ENCODE results near the gene ADAM8.

The ADAM8 gene

DNA sequence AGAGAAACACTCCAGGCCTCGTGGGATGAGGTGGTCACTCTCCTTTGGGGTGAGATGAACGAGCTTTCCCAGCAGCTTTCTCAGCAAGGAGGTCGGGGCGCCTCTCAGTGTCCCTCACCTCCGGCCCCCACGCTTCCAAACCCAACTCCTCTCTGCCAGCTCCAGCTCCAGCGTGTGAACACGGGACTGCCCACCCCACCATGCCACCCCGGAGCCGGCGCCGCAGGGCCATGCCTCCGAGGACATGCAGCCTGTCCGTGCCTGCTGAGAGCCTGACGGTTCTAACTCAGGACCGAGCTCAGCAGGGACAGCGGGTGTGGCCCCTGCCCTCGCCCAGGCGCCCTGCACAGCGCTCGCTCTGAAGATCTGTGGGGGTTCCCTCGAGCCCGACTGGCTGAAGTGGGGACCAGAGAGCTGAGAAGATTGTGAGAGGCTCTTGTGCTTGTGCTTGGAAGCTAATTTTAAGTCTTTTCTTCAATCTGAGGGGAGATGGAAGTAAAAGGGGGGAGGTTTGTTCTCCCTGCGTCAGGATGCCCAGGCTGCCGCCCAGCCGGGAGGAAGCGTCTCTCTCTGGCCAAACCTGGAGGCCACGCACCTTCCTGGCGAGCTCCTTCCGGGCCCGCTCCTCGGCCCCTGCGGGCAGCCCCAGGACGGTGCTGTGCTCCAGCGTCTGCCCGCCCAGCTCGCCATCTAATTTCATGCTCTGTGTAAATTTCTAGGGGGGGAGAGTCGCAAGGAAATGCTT, 5.1 kb upstream of the ADAM8 start:
- no peak for DNase-seq (ENCODE audit: low spot score)

DNA sequence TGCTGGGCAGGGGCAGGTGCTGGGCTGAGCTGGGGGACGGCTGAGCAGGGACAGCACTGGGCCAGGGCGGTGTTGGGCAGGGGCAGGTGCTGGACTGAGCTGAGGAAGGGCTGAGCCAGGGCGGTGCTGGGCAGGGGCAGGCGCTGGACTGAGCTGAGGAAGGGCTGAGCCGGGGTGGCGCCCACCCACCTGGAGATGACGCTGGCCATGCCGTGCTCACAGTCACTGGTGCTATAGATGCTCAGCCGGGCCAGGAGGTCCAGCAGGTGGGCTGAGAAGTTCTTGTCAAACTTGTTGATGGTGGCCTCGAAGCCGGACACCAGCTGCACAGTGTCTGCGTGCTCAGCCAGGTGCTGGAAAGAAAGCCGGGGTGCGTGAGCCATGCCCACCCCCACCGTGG, 4.4 kb upstream of the ADAM8 start:
- DNase-seq (ENCODE audit: low spot score), result no peak

DNA sequence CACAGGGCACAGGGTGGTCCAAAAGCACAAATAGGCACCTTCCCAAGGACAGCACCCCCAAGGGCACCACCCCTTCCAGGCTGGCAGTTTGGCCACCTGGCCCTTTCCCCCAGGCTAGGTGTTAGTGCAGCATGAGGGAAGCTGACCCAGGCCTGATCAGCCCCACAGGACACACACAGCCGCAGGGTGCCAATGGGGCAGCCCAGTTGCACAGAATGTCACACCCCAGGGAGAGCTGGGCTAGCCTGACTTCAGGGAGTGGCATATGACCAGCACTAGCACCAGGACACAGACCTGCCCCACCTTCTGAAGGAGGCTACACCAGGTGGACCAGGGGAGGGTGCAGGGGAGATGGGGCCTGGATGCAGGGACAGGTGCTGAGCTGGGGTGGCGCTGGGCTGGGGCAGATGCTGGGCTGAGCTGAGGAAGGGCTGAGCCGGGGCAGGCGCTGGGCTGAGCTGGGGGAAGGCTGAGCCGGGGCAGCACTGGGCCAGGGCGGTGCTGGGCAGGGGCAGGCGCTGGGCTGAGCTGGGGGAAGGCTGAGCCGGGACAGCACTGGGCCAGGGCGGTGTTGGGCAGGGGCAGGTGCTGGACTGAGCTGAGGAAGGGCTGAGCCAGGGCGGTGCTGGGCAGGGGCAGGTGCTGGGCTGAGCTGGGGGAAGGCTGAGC, 3.9 kb upstream of the ADAM8 start:
- no peak for DNase-seq (ENCODE audit: low spot score)

DNA sequence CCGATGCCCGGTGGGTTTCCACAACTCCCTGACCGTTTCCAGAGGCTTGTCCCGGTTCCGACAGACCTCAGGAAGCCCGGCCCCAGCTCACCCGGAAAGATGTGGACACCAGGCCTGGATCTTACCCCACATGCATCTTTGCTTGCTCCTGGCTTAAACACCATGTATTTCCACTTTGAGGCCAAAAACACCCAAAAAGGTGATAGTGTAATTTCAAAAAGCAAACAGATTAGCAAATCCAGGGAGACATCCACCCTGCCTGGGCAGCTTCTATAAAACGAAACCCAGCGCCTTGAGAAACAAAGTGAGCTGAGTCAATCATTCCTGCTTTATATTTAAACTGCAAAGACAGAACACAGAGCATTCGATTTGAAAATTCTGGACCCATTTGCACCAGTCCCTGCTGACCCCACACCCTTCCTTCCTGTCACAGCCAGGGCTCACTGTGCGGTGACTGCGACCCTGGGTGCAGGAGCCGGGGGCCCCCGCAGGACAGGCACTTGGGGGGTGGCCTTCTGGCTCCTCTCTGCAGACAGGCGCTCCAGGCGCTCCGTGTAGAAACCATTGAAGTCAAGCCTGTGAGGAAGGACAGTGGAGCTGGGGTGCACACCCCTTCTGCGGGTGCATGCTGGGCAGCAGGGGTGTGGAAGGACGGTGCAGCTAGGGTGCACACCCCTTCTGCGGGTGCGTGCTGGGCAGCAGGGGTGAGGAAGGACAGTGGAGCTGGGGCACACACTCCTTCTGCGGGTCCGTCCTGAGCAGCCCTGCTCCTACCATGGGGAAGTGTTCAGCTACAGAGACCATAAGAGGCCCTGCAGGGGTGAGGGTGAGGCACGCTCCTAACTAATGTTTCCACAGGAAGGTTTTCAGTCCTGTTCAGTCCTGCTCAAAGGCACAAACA, 2.9 kb upstream of the ADAM8 start:
- DNase-seq (ENCODE audit: low spot score), result no peak

DNA sequence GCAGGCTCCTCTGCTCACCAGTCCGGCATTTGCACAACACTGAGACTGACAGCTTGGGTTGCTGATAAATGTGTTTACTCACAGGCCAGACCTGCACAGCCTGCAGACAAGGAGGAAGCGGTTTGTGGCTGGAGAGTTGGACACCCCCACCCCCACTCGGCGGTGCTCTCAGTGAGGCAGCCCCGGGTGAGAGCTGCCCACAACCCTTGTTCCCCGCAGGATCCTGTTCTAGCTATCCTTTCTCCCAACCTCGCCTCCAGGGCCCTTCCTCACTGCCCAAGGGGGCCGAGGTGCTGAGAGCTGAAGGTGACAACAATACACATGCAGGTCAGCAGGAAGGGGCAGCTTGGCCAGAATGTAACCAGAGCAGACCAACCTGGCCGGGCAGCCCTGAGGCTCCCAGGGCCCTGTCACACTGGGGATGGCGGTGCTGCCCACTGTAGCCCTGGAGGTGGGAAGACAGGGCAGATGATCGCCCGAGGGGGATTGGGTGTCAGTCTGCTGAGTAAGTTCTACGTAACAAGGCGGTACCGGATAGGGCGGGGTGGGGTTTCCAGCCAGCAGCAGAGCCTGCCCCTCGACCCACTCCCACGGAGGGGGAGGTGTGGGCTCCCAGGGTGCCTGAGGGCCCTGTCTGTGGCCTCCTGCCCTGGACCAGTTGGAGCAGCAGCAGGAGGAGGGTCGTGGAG, 2.1 kb upstream of the ADAM8 start:
- peak; percentile 36 for DNase-seq (ENCODE audit: low spot score)

DNA sequence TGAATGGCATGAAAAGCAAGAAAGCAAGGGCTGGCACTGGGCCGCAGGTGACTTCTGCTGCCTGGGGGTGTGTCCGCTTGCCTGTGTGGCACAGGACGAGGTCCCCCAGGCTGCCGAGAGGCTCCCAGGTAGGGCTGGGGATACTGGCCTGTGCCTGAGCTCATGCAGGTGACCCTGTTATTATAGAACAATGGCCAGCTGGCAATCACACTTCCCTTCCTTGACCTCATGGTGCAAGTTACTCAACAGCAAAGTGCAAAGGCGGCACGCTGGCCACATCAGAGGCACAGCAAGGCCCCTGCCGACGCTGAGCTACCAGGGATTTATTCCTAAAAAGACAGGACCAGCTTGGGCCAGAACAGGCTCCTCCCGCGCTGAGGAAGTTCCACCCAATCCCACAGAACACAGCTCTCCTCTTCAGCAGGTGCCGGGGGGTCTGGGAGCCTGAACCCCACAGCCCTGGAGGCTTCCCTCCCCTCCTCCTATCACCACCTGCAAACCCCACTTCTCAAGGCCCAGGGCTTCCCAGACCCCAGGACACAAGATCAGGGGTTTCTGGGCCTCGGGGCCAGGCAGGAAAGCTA, 1.4 kb upstream of the ADAM8 start:
- DNase-seq (ENCODE audit: low spot score), result no peak

DNA sequence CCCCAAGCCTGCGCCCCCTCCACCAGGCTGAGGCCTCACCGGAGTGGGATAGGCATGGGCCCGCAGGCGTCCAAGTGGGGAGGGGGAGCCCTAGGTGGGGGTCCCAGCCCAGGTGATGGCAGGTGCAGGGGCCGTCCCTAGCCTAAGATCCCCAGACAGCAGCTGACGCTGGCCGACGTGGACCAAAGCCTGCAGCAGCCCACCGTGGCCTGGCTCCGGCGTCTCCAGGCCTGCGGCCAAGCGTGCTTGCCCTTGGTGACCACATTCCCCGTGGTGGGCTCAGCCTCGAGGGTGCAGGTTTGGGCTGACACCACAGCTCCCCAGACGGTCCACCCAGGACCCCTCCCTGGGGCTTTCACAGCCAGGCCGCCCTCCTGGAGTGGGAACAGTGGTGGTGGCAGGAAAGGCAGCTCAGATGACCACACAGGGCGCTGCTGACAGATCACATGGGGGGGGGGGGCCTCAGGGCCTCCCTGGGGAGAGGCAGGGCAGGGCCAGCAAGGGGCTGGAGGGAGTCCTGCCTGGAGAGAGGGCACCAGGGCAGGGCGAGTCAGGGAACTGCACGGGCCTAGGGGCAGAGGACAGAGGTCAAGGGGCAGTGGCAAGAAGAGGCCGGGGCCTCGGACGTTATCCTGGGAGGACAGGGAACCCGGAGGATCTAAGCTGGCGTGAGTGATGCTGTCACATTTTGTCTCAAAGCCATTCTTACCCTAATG, 767 bp upstream of the ADAM8 start:
- no peak for DNase-seq (ENCODE audit: low spot score)

DNA sequence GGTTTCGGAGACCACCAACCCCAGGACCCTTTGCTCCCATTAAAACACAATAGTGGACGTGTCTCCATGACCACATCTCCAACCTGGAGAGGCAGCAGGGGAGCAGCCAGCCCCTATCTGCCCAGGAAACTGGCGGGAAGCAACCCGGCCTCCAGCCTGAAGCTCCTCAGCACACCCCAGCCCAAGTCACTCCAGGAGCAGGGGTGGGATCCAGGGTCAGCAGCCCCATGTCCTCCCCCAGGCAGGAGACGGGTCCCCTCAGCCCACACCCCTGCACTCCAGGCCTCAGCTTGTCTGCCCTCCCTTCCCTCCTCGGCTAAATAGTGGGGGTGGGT, 601 bp downstream of the ADAM8 start:
- no peak for DNase-seq (ENCODE audit: low spot score)

DNA sequence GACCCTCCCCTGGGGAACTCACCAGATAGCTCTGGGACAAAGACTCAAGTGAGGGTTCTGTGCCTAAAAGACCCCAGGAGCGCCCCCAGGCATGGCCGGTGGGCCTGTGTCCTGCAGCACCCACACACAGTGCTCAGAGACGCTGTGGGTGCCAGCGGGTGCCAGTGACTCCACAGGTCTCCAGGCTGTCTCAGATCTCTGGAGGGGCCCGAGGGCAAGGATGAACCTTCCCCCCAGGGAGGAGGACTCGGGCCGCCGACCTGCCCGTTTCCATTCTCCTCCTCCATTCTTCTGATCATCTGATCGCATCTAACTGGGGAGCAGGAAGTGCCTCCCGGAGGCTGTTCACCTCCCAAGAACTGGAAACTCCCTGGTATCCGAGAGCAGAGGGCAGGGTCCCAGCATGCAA, 980 bp downstream of the ADAM8 start:
- no peak for DNase-seq (ENCODE audit: low spot score)

DNA sequence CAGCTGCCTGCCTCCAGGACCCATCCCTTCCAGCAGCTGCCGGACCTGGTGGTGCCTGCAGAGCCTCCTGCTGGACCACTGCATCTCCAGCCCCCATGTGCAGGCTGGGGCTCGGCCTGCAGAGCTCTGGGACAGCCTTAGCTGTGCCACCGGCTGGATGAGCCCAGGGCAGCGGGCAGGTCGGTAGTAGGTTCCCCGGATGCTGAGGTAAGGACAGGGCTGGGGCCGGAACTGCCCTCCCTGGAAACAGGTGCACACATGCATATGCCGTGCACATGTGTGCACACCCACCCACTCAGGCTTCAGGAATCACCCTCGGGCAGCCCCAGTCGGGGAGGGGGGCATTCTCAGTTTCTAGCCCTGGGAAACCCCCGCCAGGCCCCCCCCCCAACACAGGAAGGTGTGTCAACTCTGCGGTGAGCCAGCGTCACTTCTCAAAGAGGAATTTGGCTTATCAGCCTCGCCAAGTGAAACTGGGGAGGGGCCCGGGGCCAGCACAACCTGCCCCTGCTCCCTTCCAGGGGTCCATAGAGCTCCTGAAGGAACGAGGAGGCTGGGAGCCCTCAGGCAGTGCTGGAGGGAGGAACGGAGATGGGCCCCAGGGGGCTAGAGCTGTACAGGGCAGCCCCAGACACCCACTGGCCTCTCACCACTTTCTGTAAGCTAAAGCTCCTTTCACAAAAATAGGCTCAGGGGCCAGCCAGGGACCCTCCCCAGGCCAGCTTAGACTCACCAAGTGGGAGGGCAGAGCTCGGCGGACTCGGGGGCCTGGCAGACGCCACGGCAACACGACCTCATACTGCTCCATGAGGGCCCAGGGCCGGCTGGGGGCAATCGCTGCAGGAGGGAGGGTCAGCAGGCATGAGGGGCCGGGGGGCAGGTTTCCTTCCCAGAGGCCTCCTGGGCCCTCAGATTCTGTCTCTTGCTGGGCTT, 1.7 kb downstream of the ADAM8 start:
- DNase-seq (ENCODE audit: low spot score), result no peak

DNA sequence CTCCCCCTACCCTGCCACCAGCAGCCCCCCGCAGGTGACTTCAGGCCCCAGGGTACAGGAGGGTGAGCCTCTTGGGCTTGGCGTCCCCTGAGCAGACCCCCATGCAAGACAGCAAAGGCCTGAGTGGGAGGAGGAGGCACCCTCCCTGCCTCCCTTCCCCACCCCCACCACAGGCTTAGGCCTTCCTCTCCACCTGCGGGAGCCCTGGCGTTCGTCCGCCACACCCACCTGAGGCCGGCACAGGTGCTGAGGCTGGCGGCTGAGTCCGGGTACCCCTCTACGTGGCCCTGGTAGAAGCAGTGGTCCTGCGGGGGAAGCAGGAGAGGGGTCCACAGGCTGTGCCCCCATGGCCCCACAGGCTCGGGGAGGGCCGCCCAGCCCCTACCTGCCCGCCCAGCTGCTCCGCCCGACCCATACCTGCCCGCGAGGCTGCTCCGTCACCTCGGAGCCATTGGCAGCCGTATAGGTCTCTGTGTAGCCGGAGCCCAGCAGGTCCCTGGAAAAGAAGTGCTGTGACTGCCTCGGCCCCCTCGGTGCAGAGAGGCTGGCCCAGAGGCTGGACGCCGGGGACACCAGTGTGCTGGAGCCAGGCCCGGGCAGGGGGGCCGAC, 3.0 kb downstream of the ADAM8 start:
- no peak for DNase-seq (ENCODE audit: low spot score)

DNA sequence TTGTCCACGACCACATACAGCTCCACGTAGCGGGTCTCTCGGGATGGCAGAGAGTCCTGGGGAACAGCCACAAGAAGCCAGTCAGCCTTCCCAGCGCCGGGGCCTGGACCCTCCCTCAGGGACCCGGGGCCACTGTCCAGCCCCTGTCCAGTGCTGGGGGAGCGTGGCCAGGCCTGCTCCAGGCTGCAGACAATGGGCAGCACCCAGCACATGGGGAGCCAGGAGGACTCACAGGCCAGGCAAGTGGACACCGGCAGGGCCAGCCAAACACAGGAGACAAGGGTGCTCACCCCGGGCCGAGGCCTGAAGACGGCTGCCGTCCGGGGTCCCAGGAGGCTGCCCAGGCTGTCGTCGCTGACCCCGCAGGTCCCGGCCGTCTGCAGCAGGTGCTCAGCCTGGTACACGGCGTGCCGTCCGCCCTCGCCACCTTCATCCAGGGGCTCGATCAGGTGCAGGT, 3.7 kb downstream of the ADAM8 start:
- no peak for DNase-seq (ENCODE audit: low spot score)

DNA sequence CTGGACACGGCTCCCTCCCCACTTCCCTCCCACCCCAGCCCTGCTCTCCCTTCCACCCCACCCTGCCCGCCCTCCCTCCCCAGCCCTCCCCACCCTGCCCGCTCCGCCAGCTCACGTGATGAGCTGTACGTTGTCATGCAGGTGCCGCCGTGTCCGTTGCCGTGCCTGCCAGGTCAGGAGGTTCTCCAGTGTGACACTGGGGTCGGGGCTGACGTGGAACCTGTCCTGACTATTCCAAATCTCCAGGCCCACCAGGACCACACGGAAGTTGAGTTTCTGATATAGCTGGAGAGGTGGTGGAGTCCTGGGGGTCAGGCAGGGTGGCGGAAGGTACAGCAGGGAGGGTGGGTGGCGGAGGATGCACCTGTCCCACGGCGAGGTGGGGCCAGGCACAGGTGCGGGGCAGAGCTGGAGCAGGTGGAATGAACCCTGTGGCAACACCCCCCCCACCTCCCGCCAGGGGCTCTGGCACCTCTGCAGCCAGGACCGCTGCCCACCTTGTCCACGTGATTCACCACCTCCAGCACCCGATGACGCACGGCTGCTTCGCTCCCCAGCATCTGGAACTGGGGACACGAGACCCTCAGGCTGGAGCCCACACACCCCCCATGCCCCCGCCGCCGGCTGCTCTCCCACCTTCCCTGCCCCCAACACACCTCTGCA, 4.2 kb downstream of the ADAM8 start:
- no peak for DNase-seq (ENCODE audit: low spot score)

DNA sequence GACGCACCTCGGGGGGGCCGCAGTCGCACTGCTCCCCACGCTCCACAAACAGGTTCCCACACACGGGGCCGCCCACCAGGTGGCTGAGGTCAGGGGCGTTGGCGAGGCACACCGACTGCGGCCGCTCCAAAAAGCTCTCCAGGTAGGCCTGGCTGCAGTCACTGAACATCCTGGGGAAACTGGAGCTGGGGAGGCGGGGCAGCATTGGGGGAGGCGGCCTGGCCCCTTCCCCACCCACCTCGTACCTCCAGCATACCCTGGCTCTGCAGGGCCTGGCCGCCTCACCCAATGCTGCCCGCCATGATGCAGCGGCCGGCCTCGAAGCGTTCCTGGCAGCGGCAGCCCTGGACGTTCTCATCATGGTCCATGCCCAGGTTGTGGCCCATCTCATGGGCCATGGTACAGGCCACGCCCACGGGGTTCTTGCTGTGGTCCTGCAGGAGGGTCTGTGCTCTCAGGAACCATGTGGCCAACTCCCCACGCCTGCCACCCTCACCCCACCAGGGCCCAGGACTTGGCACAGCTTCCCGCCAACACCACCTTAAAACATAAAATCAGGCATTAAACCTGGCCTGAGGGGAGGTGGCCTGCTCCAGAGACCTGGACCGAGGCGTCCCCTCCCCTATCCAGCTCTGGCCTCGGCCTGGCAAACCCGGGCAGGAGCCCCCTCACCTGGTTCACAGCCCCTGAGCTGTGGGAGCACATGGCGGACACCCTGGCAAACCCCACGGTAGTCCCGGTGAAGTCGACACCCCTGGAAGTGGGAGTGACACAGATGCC, 5.0 kb downstream of the ADAM8 start:
- no peak for DNase-seq (ENCODE audit: low spot score)

DNA sequence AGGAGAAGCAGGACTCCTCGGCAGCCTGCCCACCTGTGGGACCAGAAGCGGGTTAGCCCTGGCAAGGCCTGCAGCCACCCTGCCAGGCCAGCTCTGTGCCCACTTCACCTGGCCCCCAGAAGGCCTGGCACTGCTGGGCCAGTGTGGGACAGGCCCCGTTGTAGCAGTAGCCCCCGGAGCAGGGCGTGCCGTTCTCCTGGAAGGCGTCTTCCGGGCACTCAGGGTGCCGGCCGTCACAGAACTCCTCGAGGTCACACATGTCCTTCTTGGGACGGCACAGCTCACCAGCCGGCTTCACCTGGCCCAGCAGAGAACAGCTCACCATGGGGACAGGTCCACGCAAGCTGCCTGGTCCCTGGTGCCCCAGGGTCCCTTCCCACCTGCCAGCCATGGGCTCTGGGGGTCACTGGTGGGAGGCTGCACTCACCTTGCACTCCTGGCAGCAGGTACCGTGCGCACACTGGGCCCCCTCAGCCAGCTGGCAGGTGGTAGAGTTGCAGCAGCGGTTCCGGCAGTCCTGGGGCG, 5.8 kb downstream of the ADAM8 start:
- no peak for DNase-seq (ENCODE audit: low spot score)

DNA sequence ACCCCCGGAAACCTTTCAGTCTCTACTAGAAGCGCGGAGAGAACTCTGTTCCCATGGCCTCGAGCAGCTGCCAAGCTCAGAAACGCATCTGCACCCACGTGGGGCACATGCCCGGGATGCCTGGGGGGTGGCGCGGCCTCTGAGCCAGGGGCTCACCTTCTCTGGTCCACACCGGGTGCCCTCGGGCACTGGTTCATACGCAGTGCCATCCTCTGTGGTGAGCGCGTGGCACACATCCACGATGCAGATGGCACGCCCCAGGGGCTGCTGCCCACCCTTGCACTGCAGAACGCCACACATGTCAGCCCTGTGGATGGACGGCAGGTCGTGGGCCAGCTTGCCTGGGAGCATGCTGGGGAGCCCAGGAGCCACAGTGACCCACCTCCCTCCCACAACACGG, 6.5 kb downstream of the ADAM8 start:
- DNase-seq (ENCODE audit: low spot score), result no peak

DNA sequence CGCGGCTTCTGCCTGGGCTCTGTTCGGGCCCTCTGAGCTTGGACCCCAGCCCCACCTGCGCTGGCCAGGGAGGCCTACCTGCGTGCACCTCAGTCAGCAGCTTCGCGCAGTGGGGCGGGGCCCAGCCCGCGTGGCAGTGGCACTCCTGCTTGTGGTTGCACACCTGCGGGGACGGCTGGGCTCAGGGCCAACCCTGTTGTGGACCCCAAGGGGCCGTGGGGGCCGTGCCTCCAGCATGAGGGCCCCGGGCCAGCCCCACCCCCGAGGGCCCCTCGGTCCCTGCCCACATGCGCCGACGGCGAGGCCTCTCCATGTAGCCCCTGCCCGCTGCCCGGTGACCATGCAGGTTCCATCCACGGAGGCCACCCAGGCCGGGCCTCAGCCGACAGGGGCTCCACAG, 7.3 kb downstream of the ADAM8 start:
- DNase-seq (ENCODE audit: low spot score), result no peak

DNA sequence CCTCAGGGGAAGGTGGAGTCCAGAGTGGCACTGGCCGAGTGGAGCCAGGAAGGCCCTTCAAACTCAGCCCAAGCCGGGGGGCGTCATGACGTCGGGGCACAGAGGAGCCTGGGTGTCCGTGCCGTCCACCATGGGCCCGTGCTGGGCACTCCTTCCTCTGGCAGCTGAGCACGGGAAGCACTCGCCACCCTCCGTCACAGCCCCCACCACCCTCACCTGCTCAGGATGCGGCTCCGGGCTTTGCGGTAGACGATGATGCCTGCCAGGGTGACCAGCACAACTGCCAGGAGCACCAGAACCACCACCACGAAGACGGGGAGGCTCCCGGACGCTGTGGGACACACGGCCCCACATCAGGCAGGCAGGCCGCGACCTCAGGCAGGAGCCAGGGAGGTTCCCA, 8.1 kb downstream of the ADAM8 start:
- no peak for DNase-seq (ENCODE audit: low spot score)

All from Ammon's horn (tissue), 1 donor.